GM10266 (cell line): ENCODE results near the gene PPA1.
"Not testable (repeated sequence)": the region's sequence is repeated elsewhere in the genome, so short reads cannot be mapped to it uniquely, and the experiment has no call there.

Experiments used
- DNase-seq: peaks from one replicate; pipeline ENCODE4 v3.0.0; 2012; ENCODE audit errors: extremely low spot score
- CTCF ChIP-seq: IDR thresholded peaks from 2 replicates; pipeline ENCODE4 v1.5.1; 2012; ENCODE audit warnings: mild to moderate bottlenecking, low read depth; ENCODE audit not compliant: control insufficient read depth, insufficient read depth; ENCODE audit errors: missing control alignments

The PPA1 gene

GRCh38 chr10:70190102-70190501, 43.1 kb downstream of the PPA1 start:
- DNase-seq = no peak
- TF ChIP-seq CTCF = no peak

GRCh38 chr10:70188768-70189167, 44.5 kb downstream of the PPA1 start:
- DNase-seq = no peak
- no peak for TF ChIP-seq CTCF

GRCh38 chr10:70186571-70186970, 46.7 kb downstream of the PPA1 start:
- TF ChIP-seq CTCF = no peak
- no peak for DNase-seq

GRCh38 chr10:70186090-70186489, 47.1 kb downstream of the PPA1 start:
- no peak for DNase-seq
- TF ChIP-seq CTCF = no peak

- no peak for TF ChIP-seq CTCF
- no peak for DNase-seq
Observed at GRCh38 chr10:70183304-70183703, 49.9 kb downstream of the PPA1 start.

- not testable (repeated sequence) for DNase-seq
Observed at GRCh38 chr10:70179209-70179608, 54.0 kb downstream of the PPA1 start.

GRCh38 chr10:70178139-70178725, 55.0 kb downstream of the PPA1 start:
- TF ChIP-seq CTCF = no peak
- no peak for DNase-seq

- TF ChIP-seq CTCF = no peak
- no peak for DNase-seq
Observed at GRCh38 chr10:70176441-70176840, 56.8 kb downstream of the PPA1 start.
